ENCODE measurements around the gene RNF150.
"Not testable (repeated sequence)": the region's sequence is repeated elsewhere in the genome, so short reads cannot be mapped to it uniquely, and the experiment has no call there.

The RNF150 gene

DNA sequence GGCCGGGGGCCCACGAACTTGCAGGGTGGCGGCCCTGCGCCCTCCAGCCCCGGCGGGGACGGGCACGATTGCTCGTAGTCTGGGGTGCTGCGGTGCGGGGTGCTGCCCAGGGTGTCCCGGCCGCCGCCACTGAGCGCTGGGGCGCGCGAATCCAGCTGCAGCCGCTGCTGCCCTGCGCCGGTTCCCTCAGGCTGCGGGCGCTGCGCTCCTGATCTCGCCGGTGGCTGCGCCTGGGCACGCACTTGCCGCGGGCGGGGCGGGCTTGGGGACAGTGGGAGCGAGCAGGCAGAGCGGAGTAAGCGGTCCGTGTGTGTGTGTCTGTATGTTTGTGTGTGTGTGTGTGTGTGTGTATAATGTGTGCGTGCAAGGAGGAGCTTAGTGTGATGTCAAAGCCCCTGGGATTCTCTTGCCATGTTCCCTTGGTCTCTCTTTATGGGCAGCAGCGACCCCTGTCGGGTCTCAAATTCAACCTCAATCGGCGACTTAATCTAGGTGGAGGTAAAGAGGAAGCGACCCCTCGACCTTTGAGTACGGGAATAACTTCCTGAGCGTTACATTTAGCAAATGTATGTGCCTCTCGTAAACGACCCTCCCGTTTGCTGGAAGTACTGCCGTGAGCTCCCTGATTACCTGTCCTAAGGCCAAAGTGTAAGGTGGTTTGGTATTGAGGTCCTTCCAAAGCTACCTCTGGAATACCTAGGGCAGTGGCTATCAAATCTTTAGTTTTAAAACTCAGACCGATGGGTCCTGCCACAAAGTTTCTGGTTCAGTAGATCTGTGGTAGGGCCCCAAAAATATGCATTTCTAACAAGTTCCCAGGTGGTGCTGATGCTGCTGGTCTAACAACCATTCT lies at the start of gene RNF150:
TSS of gene RNF150 (minus strand) at position 324 of the 853 bp plus-strand sequence.
- FAIRE-seq = peak; percentile 92

DNA sequence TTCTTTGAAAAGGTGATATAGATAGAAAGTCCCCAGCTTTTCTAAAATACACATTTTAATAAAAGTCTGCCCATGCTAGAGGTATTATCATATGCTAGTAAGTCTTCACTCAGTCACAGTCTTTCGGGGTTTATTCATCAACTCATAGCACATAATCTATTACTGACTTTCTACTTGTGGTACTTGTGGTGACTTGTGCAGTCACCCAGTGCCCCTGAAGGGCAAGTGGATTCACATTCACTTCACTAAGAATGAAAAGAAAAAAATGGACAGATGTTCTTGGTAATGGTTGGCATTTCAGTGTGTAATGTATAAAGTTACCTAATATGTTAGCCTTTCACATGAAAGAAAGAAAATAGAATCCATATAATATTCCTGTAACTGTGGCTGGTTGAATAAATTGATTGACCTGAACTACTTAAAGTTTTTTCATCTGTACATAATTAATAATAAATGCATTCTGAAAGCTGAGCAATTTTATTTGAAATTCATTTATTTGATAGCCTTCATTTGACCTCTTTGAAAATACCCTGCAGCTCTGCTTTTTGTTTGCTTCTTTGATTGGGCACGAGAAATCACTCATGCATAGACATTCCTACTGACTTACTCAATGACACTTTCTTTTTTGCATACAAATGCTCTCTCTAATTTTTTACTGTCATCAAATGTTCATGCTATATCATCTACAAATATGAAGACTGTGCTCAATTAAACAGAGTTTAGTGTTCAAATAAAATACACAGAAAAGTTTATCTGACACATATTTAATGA lies 47.9 kb upstream of the RNF150 start:
- FAIRE-seq = no peak

DNA sequence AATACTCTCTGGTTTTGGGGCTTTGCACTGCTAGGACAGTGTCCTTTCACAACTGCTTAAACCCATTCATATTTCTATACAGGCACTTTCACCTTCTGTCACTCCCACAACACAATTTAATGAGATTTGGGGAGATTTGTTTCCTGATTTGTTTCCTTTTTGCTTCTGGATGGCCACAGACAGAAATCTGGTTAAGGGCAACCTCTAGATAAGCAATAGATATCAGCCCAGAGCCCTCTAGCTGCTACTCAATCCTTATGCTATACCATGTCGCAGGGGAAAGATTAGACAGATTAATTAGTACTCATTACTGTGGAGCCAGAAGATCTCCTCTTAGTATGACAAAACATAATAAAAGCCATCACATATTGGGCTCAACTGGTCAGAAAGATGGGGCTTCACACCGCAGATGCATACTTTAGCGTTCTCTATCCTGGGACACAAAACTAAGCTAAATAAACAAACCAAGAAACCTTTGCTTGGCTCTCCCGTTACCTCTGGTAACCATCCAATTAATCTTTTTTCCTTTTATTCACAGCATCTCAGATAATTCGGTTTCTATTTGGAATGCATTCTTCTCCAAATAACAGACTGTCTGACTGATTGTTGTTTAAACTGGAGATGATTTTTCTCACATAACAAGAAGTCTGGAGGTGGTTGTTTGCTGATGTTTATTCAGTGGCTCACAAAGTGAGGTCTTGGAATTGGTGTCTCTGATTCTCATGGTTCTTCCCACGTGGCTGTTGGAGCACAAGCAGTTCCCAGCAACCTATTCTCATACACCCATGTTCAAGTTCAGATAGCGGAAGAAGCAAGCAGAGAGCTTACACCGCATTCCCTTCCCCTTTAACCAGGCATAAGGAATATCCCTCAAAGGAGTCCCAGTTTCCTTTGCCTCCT lies 46.5 kb upstream of the RNF150 start:
- FAIRE-seq = no peak

DNA sequence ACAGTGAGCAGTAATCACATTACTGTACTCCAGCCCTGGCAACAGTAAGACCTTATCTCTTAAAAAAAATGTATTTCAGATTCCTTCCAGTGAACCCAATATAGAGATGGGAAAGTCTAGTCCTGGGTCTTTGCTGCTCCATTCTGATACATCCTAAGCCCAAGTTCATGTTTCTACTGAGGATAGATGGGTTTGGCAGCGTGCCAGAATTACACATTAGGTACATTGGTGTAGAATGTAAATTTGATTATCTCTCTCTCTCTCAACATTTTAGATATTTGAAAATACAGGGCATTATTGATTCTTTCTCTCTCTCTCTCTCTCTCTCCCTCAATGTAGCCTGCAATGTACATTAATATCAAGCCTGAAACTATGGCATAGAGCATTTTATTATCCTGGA lies 43.9 kb upstream of the RNF150 start:
- FAIRE-seq = no peak

DNA sequence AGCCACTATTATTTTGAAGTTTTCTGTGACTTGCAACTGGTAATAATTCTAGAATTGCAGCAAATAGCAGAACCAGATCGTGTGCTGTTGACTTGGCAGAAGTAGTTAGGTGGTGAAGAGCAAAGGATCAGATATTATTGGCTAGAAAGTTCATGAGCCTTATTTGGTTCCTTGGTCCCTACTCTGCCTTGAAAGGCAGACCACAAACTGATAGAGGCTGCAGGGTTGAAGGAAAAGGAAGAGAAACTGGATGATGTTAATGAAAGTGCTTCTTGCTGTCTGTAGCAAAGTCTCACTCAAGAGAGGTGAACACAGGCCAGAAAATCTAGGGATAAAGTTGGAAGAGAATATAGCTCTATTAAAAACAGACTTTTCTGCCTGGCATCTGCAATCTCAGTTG lies 41.2 kb upstream of the RNF150 start:
- no peak for FAIRE-seq

DNA sequence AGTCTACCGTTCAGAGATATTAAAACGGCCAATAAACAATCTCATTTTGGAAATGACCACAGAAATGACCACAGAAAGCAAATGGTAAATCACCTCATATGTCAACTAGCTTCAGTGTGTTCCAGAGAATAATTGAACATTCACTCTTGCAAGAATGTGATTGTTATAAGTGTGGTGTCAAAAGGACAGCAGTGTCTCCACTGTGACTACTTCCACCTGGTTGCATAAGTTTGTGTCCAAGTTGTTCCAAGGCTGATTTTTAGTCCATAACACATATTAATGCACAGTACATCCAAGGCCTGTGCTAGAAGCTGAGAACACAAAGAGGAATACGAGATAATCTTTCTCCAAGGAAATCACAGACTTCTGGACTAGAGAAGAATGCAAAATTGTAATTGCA lies 37.4 kb upstream of the RNF150 start:
- no peak for FAIRE-seq

DNA sequence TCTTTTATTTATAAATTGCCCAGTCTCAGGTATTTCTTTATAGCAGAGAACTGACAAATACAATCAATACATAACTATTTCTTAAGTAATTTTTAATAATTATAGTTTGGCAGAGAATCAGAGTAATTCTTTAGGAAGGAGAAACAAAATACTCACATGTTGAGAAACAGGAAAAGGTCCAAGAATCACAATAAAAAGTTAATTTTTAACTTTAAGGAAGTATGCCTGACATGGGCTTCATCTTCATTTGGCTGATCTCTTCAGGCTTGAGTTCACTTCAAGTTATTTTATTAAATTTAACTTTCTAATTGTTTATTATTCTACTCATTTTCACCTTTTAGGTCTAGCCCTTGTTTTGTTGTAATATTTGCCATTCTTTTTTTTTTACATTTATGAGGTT lies 36.1 kb upstream of the RNF150 start:
- FAIRE-seq = no peak

DNA sequence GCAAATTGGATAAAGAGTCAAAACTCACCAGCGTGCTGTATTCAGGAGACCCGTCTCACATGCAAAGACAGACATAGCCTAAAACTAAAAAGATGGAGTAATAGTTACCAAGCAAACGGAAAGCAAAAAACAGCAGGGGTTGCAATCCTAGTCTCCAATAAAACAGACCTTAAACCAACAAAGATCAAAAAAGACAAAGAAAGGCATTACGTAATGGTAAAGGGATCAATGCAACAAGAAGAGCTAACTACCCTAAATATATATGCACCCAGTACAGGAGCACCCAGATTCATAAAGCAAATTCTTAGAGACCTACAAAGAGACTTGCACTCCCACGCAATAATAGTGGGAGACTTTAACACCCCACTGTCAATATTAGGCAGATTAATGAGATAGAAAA lies 31.7 kb upstream of the RNF150 start:
- not testable (repeated sequence) for FAIRE-seq

DNA sequence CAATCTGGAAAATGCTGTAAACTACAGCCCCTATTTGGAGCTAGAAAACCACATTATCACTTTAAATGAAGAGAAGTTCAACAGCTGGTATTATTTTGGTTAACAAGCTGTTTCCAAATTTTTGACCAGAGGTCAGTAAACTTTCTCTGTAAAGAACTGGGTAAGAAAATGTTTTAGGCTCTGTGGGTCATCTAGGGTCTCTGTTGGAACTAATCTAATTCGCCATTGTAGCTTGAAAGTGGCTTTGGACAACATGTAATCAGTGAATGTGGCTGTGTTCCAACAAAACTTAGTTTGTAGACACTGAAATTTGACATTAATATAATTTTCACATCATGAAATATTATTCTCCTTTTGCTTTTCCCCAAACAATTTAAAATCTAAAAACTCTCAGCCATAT lies 25.8 kb upstream of the RNF150 start:
- no peak for FAIRE-seq

DNA sequence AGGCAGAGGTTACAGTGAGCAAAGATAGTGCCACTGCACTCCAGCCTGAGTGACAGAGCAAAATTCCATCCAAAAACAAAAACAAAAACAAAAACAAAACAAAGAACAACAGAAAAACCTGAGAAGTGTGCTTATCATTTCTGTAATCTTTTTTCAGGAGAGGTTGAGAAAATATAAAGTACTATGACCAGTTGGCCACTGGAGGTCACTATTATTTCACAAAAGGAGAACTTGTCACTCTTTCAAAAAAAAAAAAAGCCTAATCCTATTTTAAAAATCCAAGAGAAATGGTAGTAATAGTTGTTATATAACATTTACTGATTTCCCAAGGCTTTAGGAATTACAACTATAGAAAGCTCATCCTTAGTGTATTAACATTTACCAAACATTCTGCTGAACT lies 24.9 kb upstream of the RNF150 start:
- FAIRE-seq = peak; percentile 99

DNA sequence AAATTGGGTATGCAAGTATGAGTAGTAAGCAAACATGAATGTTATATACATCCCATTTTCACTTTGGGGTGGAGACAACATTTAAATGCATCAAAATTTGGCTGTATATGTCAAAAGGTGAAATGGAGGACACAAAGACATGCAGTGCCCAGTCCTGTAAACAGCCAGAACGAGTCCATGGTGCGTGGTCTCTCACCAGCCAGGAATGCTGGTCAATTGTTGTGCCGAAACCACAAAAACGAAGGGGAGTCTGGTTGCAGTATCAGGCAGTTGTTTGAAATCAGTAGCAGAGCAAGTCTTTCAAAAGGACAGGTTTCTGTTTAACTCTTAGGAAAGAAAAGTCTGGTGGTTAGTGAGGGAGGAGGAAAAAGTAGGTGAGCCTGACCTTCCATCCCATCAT lies 22.3 kb upstream of the RNF150 start:
- FAIRE-seq = no peak

DNA sequence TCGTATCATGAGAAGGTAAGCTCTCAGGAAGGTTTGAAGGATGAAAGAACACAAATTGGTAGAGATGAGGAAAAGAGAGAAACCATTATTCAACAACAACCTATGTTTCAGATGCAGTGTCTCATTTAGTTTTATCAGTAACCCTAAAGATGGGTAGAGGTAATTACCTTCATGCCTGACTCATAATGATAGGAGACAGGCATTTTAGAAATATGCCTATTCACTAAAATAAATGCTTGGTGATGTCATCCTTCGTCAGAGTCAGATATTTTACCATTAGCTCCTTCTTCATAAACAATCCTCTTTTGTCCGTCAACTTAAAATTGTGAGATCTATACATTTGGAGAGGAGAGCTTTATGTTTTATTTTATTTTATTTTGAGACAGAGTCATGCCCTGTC lies 21.5 kb upstream of the RNF150 start:
- FAIRE-seq = no peak

DNA sequence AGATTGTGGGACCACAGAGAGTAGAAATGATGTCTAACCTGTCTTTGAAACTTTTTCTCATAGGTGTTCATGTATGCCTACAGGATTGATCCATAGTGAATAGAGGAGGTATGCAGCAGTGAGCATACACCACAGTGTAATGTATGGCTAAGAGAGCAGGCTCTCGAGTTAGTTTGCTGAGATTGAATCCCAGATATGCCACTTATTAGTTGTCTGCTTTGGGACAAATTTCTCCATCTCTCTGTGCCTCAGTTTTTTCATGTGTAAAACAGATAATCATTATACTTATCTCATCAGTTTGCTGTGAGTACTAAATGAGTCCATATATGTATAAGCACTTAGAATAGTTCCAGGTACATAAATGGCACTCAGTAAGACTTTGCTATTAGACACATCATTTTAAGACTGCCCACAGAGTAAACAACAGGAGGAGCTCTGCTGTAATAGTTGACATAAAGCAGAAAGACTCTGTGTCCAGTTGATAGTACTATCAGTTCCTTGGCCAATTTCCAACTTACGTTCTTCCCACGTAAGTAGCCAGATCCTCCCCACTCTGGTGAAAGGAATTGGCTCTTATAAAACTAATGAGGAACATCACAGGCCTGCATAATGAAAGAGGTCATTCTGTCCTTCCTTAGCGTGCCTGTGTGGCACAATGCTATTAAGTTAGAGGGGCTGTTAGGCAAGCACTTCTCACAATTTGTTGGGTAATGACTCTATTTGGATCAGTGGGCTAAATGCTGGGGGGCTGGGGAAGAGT lies 20.7 kb upstream of the RNF150 start:
- no peak for FAIRE-seq

DNA sequence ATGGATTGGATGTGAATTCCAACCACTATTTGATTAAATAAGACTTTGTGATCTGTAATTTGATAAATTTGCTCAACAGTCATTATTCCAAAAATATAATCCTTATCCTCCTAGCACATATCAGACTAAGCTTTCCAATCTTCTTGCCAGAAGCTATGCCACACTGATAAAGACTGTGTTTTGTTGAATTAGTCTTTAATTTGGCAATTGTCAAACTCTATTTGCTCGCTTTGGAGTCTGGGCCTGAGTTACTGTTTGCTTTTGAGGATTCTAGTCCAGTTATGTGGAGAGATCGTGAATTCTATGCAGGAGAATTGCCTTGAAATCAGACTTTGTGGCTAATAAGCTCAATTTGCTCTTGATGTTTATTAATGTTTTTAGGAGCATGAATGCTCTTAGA lies 10.9 kb upstream of the RNF150 start:
- FAIRE-seq = no peak

DNA sequence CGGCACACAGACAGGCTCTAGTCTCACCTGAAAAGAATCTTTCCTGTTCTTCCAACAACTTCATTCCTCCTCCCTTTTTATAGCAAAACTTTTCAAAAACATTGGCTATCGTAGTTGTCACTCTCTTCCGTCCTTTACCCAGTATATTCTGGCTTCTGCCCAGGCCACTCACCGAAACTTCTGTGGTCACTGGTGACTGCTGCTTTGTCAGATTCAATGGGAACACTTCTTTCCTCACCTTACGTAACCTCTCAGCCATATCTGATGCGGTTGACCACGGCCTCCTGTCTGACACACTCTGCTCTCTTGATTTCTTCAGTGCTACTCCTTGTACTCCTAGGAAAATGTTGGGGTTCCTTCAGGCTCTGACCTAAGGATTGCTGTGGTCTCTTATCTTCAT lies 9.2 kb upstream of the RNF150 start:
- FAIRE-seq = no peak

DNA sequence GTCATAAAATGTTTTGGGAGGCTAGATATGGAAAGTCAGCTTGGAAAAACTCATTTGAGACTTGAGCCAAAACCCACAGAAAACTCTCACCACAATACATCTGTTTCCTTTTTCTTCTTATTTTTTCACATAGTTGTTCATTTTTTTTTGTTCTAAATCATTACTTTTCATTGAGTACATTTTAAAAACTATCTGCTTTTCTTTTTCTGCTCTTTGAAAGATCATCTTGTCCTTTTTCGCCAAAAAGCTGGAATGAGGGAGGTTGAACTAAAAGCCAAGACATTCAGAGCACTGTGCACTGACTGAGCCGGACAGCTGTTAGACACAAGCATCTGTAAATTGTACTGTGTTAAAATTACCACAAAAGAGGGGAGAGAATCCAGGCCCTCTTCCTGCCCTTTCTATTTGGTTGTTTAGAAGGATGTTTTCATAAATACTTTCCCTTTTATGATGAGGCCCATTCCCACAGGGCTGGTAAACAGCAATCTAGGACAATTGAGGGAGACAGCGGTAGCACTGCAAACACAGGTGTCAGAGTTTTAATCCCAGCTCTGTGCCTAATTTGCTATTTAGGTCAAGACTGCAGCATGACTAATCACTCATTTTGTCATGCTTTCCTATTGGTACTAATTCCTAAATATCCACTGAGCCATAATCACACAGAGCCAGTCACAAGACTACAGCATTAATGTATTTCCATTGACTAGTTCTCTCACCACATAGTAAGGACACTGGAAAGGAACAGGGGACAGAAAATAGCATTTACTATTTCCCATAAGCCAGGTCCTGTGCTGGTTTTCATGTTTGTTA lies 7.3 kb upstream of the RNF150 start:
- peak; percentile 82 for FAIRE-seq

DNA sequence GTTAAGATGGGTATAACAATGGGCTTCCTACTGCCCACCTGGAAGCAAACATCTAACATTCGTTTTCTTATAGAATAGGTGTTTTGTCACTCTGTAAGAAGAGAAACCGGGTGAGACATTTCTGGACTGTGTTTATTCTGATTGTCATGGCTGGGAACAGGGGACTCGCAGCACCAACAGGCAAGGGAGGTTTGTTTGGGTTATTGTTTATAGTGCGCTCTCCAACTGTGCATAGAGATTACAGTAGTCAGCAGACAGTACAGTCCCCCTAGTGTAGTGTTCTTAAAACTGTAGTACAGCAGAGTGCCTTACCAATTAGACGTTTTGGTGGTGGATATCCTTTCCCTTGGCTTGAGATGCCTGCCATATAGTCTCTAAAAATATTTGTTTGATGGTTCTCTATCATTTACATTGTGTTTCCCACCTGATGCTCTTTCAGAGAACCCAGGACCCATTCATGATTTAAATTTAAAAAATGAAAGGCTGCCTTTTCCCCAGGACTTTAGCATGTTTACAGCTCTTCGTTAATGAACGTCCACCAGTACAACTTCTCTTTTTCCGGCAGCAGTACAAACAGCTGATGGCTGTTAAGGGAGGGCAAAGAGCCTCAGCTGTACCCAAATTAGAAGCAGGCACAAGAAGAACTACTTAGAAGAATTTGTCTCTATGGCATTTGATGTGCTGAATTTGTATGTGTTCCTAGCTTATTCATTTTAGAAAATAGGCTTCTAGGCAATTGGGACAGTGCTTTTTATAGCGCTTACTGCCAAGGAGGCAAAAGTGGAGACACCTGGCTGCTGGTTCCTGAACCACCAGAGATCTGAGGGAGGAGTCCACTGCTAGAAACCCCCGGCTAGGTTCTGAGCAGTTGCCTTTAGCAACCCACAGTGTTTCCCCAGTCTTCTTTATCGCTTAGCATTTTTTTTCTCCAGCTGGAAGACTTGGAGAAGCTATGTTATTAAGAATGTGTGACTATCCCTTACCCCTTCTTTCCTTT lies 1.0 kb upstream of the RNF150 start:
- FAIRE-seq = no peak

DNA sequence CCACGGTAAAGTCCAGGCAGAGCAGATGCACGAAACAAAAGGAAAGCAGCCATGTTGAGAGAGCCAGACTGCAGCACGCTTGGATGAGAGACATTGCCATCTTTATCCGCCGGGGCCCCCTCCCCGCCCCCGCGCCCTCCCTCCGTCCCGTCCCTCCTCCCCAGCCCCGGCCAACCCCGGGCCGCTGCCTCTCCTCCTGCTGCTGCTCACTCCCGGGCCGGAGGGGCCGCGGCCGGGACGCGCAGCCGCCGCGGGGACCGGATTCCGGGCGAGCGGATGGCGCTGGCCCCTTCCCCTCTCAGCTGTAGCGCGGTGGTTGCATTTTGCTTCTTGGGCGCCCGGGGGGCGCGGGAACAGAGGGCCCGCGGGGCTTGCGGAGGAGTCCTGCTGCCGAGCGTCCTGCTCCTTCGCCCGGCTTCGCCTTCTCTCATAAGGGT lies 542 bp downstream of the RNF150 start:
- no peak for FAIRE-seq

DNA sequence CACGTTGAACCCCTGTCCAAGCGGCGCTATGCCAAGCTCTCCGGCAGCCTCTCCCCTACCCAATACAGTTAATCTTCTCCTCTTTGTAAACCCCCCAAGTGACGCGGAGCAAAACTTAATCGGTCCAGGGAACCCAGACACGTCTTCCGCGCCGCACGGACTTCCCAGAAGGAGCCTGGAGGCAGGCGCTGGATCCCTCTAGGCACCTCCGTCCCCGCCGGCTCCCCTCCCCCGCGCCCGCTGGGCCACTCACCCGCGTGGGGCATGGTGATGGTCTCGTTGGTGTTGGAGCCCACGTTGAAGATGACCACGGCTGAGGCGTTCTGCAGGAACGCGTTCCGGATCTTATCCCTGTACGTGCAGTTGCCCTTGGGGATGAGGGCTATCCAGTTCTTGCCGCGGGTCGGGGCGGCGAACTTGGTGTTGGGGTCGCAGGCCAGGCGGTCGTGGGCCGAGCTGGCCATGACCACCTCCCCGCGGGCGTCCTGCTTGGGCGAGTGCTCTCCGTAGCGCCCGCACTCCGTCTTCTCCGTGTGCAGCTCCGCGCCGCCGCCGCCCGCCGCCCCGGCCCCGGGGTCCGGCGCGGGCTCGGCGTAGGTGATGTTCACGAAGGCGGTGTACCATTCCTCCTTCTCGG lies 1.1 kb downstream of the RNF150 start:
- no peak for FAIRE-seq

DNA sequence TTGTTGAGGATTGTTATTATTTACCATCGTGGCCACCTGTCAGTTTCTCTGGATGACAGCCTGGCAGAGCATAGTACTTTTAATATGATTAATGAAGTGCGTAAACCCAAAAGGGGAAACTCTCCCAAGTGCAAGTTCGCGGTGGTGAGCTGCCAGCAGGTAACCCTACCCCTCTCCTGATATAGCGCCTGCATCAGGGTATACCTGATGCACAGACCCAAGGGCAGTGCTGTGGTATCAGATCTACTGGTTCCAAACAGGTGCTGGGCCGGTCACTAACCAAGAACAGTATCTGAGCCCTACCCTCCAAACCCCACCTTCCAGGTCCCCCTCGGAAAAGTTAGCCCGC lies 1.6 kb downstream of the RNF150 start:
- no peak for FAIRE-seq
